AG04449 (cell line): ENCODE measurements around the gene MPHOSPH9.

Experiments used
- CTCF ChIA-PET: fragments of 350-600 bp; formaldehyde crosslinking; extraction: SDS; loops from one replicate; lab custom pipeline; 2021; ENCODE audit warnings: antibody characterized with exemption; lab: Yijun Ruan, JAX
- POLR2A ChIA-PET: fragments of 400-600, 350-600 bp; formaldehyde crosslinking; extraction: SDS; loops from one replicate; lab custom pipeline; 2020; ENCODE audit warnings: antibody characterized with exemption, inconsistent platforms; lab: Yijun Ruan, JAX
- DNase-seq: peaks from one replicate; pipeline ENCODE4 v3.0.0-alpha.2; 2010; ENCODE audit warnings: low read depth, low spot score
- H3K4me3 ChIP-seq: 2 replicates; pipeline ENCODE4 v1.5.1; 2011; ENCODE audit warnings: low read depth, mild to moderate bottlenecking, control low read depth, low read length
- CTCF ChIP-seq: IDR thresholded peaks from one replicate; pipeline ENCODE4 v1.5.1; 2011; ENCODE audit warnings: mild to moderate bottlenecking, moderate library complexity, low read length, control low read depth, inconsistent platforms; ENCODE audit not compliant: insufficient read depth; ENCODE audit errors: missing control alignments

The MPHOSPH9 gene

GRCh38 chr12:123134271-123134671 is 98.7 kb downstream of the MPHOSPH9 start:
- ChIA-PET CTCF (no interaction called here), POLR2A (no interaction called here)
- no peak for TF ChIP-seq CTCF
- H3K4me3 ChIP-seq: no peak overlapping the region
- no peak for DNase-seq

- no peak for TF ChIP-seq CTCF
- ChIA-PET CTCF (no interaction called here), POLR2A (no interaction called here)
- no peak overlapping the region for H3K4me3 ChIP-seq
- no peak for DNase-seq
These were observed 99.2 kb downstream of the MPHOSPH9 start for GRCh38 chr12:123133701-123134100.

- no peak for DNase-seq
- POLR2A ChIA-PET: no interaction called here
- H3K4me3 ChIP-seq: no peak overlapping the region
- CTCF ChIA-PET: interaction anchor here (1.2 kb wide), 1 partner anchor 89 kb away, joined by 3 read pairs; no protein-coding TSS in a partner anchor
- no peak for TF ChIP-seq CTCF
These were observed 99.9 kb downstream of the MPHOSPH9 start for GRCh38 chr12:123132951-123133619.

- POLR2A ChIA-PET: no interaction called here
- H3K4me3 ChIP-seq: no peak overlapping the region
- DNase-seq: no peak
- TF ChIP-seq CTCF: no peak
- CTCF ChIA-PET: interaction anchor here (1.2 kb wide), 1 partner anchor 88 kb away, joined by 3 read pairs; no protein-coding TSS in a partner anchor
These were observed 101.0 kb downstream of the MPHOSPH9 start for GRCh38 chr12:123131879-123132402.

- no peak overlapping the region for H3K4me3 ChIP-seq
- POLR2A ChIA-PET: no interaction called here
- DNase-seq: no peak
- CTCF ChIA-PET: no interaction called here
- no peak for TF ChIP-seq CTCF
These were observed 101.6 kb downstream of the MPHOSPH9 start for GRCh38 chr12:123131291-123131832.

- DNase-seq: no peak
- ChIA-PET POLR2A (no interaction called here), CTCF (no interaction called here)
- H3K4me3 ChIP-seq: no peak overlapping the region
- TF ChIP-seq CTCF: no peak
These were observed 103.3 kb downstream of the MPHOSPH9 start for GRCh38 chr12:123129621-123130020.
